Epithelial cell of alveolus of lung (primary cell): ENCODE measurements around the gene PKNOX2. TPM values are rescaled to one million over a fixed set of nuclear protein-coding genes. Genes with fewer than 3 reads are reported as not detected.

Source experiments
- total RNA-seq: library from RNA; depleted of rRNA; stranded (reverse); fragments of >200 nt; gene quantifications from 2 replicates; pipeline ENCODE4 v1.2.1, GENCODE V29; 2015

Gene PKNOX2, protein sequence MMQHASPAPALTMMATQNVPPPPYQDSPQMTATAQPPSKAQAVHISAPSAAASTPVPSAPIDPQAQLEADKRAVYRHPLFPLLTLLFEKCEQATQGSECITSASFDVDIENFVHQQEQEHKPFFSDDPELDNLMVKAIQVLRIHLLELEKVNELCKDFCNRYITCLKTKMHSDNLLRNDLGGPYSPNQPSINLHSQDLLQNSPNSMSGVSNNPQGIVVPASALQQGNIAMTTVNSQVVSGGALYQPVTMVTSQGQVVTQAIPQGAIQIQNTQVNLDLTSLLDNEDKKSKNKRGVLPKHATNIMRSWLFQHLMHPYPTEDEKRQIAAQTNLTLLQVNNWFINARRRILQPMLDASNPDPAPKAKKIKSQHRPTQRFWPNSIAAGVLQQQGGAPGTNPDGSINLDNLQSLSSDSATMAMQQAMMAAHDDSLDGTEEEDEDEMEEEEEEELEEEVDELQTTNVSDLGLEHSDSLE
- total RNA-seq: 2.6 TPM in 2 replicates

GRCh38 chr11:125164422-125165110, at the start of gene PKNOX2:
Gene PKNOX2, plus strand, starts transcription at chr11:125164751. Its CDS starts 186,555 bp downstream, at chr11:125351306.

Other genes starting within 250 kb of the PKNOX2 start
- not detected in 2 replicates for gene HEPN1, start 245.5 kb upstream of the PKNOX2 start, total RNA-seq
- not detected in 2 replicates for gene HEPACAM, start 228.7 kb upstream of the PKNOX2 start, total RNA-seq
- 1.3 and 2.3 TPM in 2 replicates for gene CCDC15, start 210.5 kb upstream of the PKNOX2 start, total RNA-seq
- 0.32 and 2.6 TPM in 2 replicates for gene SLC37A2, start 101.4 kb upstream of the PKNOX2 start, total RNA-seq
- 22.6 and 23.0 TPM in 2 replicates for gene TMEM218, start 53.1 kb upstream of the PKNOX2 start, total RNA-seq